GM13977 (cell line): ENCODE results near the gene MADD.
"Not testable (repeated sequence)": the region's sequence is repeated elsewhere in the genome, so short reads cannot be mapped to it uniquely, and the experiment has no call there.

Source experiments
- DNase-seq: peaks from one replicate; pipeline ENCODE4 v3.0.0; 2012; ENCODE audit warnings: low spot score
- CTCF ChIP-seq: IDR thresholded peaks from 2 replicates; pipeline ENCODE4 v1.5.1; 2012; ENCODE audit warnings: mild to moderate bottlenecking, control low read depth; ENCODE audit not compliant: insufficient read depth; ENCODE audit errors: extremely low read depth, missing control alignments
- in situ Hi-C: fragments of 300-500 bp; cut with MboI; formaldehyde crosslinking; loops from one replicate; pipeline ENCODE4 v1.12.0; 2022; ENCODE audit warnings: low sequenced_read_pairs, low pct_unique_long_range_greater_than_20kb, mixed read lengths, inconsistent platforms; ENCODE audit not compliant: unreplicated experiment

Gene MADD

GRCh38 chr11:47308050-47308823, 38.3 kb downstream of the MADD start:
- DNase-seq: no peak
- in situ Hi-C loops: no loop called here
- no peak for TF ChIP-seq CTCF

DNA sequence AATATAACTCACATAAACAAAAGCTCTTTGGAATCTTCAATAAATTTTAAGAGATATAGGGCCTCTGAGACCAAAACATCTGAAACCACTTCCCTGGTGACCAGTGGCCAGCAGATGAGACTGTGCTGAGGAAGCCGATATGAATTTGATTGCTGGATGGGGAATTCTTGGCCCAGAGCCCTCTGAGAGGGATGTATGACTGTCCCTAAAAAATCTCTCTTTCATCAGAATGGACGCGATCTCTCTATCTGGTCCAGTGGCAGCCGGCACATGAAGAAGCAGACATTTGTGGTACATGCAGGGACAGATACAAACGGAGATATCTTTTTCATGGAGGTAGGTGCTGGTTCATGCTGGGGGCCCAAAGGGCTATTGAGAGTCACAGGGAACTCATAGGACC, 45.1 kb downstream of the MADD start:
- in situ Hi-C loops: no loop called here
- DNase-seq: no peak
- no peak for TF ChIP-seq CTCF

GRCh38 chr11:47316501-47316900, 46.6 kb downstream of the MADD start:
- in situ Hi-C loops, DNase-seq: not testable (repeated sequence)

DNA sequence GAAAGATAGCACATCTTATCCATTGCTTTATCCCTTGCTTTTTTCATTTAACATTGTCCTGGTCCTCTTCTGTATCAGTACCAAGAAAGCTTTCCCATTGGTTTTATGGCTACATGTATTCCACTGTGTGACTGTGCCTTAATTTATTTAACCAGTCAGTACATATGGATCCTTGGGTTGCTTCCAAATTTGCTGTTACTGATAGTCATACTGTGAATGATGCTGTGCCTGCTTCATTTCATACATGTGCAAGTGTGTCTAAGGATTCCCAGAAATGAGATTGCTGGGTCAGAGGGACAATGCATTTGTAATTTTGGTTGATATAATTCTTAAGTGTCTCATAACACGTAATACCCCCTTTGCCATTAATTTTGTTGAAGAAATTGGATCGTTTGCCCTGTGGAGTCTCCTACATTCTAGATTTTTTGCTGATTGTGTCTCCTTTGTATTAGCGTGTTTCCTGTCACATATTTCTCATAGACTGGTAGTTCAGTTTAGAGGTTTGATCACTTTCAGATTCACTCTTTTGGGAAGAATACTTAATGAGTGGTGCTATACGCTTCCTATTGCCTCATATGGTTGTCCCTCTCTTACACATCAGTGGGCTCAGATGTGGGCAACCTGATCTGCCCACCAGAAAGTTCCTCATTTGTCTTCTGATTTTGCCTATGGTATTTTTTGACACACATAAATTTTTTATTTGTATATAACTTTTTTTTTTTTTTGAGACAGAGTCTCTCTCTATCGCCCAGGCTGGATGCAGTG, 47.3 kb downstream of the MADD start:
- DNase-seq: no peak
- in situ Hi-C loops: no loop called here

GRCh38 chr11:47318166-47318565, 48.2 kb downstream of the MADD start:
- TF ChIP-seq CTCF: no peak
- in situ Hi-C loops: no loop called here
- no peak for DNase-seq

More for the DNA sequence above, 47.3 kb downstream of the MADD start:
- TF ChIP-seq CTCF: no peak

- in situ Hi-C loops: no loop called here
- DNase-seq: no peak
- TF ChIP-seq CTCF: no peak
These were observed 54.6 kb downstream of the MADD start for GRCh38 chr11:47324520-47324919.

DNA sequence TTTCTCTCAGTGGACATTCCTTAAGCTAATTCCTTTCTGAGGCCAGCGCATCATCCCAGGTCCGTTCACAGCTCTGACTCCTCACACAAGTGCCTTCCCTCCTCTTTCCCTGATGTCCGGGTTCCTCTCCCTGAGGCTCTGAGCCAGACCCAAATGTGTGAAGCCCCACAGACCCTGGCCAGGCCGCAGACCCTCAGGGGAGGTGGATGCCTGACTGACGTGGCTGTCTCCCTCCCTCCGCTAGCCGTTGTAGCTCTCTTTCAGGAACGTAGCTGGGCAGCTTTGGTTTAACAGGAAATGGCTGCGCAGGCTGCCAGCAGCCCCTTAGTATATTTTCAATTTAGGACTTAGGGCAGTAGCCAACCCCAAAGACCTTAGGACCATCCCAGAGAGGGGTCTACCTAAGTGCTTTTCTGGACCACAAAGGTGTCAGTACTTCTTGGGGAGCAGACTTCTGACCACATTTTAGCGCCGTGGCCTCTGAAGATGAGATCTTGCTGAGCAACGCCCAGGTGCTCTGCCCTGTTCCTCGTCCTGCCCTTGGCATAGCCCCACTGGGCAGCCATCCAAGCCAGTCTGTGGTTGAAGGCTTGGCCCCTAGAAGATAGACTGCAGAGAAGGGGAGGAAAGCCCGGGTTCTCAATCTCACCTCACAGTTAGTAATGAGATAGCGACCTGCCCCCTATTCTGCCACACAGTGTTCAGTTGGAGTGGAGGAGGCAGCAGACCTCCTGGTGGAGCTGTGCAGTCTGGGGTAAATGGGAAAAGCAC, 55.5 kb downstream of the MADD start:
- no peak for DNase-seq
- in situ Hi-C loops: no loop called here
- TF ChIP-seq CTCF: no peak
